Upper lobe of left lung (tissue), 6 donors: ENCODE measurements around the gene FOXD4L1. TPM values are rescaled to one million over a fixed set of nuclear protein-coding genes. Genes with fewer than 3 reads are reported as not detected.
"Not testable (repeated sequence)": the region's sequence is repeated elsewhere in the genome, so short reads cannot be mapped to it uniquely, and the experiment has no call there.

ENCODE experiments used
- ATAC-seq, 2 donors: fragments of 200-7000 bp; cut with Tn5 transposase; one replicate each; pipeline ENCODE4 v1.9.1; 2022; ENCODE audit warnings: mild to moderate bottlenecking in 2 of 2, moderate library complexity in 2 of 2; ENCODE audit not compliant: low FRiP score in 2 of 2
- DNase-seq, 2 donors: peaks; one replicate each; pipeline ENCODE4 v3.0.0-alpha.2; 2019 to 2020
- H3K27ac ChIP-seq, 4 donors: fragments of 200-600 bp; sonication (generic); one replicate each; pipeline ENCODE4 v1.5.1; 2016 to 2019
- H3K27me3 ChIP-seq, 4 donors: fragments of 200-600 bp; sonication (generic); one replicate each; pipeline ENCODE4 v1.5.1; 2017 to 2019
- H3K36me3 ChIP-seq, 4 donors: fragments of 200-600 bp; sonication (generic); one replicate each; pipeline ENCODE4 v1.5.1; 2016 to 2019
- H3K4me1 ChIP-seq, 4 donors: fragments of 200-600 bp; sonication (generic); one replicate each; pipeline ENCODE4 v1.5.1; 2018 to 2019
- H3K4me3 ChIP-seq, 4 donors: fragments of 200-600 bp; sonication (generic); one replicate each; pipeline ENCODE4 v1.5.1; 2017 to 2019; ENCODE audit warnings: mild to moderate bottlenecking in 2 of 4, moderate library complexity in 1 of 4
- H3K9me3 ChIP-seq, 4 donors: fragments of 200-600 bp; sonication (generic); one replicate each; pipeline ENCODE4 v1.5.1; 2018 to 2019
- WGBS, 2 donors: methylation state at CpG; one replicate each; pipeline ENCODE4 v1.1.5; 2017 to 2018; 5-methylcytosine and 5-hydroxymethylcytosine counted together
- total RNA-seq, 6 donors: library from RNA; depleted of rRNA in 4 of 6; stranded (reverse); fragments of >200 nt in 4 of 6; gene quantifications; one replicate each; pipeline versions ENCODE4 v1.1.0 to v1.2.1, GENCODE V29; 2016 to 2021
- donor health status: DM: no; HTN: no; CAD: no; lungs with moderate emphysema.
- donor health status: DM: no; HTN: yes; CAD: no; lungs with severe emphysema.

FOXD4L1 gene
- total RNA-seq, 6 donors from 2014 or later = 0.22 to 1.6 (median 0.70) TPM

DNA sequence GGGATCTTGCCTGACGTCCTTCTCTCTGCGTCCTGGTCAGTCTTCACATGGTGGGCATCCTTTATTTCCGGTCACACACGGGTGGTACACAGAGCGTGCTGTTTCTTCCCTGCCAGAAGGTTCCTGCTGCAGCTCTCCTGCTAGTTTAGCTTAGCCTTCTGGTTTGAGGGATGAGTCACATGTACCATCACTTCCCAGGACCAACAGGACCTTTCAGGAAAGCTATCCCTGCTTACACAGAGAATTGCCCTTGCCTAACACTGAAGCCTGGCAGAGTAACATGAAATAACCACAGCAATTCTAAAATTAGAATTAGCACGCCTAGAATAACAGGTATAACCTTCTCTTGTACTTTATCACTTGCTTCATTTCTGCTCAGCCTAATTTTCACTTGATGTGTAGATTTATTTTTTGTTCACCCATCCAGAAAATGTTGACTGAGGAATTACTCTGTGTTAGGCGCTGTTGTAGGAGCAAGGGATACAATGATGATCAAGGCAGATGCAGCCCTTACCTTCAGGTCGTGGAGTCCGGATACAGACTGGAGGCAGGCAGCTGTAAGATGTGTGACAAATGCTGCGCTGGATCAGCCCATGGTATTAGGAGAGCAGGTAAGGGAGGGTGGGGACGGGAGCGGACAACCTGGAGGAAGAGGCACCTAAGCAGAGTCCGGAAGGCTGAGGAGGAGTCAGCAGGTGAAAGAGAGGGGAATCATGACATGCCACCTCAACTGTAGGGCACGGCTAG is 9.1 kb downstream of the FOXD4L1 start:
- not testable (repeated sequence) for DNase-seq, H3K9me3 ChIP-seq, H3K36me3 ChIP-seq, ATAC-seq, H3K4me3 ChIP-seq, H3K27ac ChIP-seq
- Histone ChIP-seq H3K27me3 (peaks cover 0 to 23% (median 7%) of the 10 kb centered on the region in 4 donors), H3K4me1 (peaks cover 0 to 16% (median 15%) of the 10 kb centered on the region in 4 donors)
- 19 to 22% methylated on average over 8 of the region's 14 CpGs for WGBS, 2 donors

- WGBS, 2 donors = 37 to 50% methylated on average over 11 of the region's 11 CpGs
- not testable (repeated sequence) for H3K4me3 ChIP-seq, H3K36me3 ChIP-seq, DNase-seq, H3K27ac ChIP-seq, H3K4me1 ChIP-seq, H3K9me3 ChIP-seq
- H3K27me3 ChIP-seq = peaks cover 0 to 17% (median 4%) of the 10 kb centered on the region in 4 donors
- peak in 1 of 2 donors; percentile 37 for ATAC-seq
Observed at GRCh38 chr2:113508187-113508586, 9.7 kb downstream of the FOXD4L1 start.

- H3K27ac ChIP-seq, H3K27me3 ChIP-seq, DNase-seq, ATAC-seq, H3K9me3 ChIP-seq, H3K36me3 ChIP-seq, H3K4me3 ChIP-seq, H3K4me1 ChIP-seq: not testable (repeated sequence)
- 83% methylated on average over 1 of the region's 3 CpGs; no CpG with 5 or more reads in 1 of the 2 donors for WGBS, 2 donors
Observed at GRCh38 chr2:113510913-113511312, 12.4 kb downstream of the FOXD4L1 start.

DNA sequence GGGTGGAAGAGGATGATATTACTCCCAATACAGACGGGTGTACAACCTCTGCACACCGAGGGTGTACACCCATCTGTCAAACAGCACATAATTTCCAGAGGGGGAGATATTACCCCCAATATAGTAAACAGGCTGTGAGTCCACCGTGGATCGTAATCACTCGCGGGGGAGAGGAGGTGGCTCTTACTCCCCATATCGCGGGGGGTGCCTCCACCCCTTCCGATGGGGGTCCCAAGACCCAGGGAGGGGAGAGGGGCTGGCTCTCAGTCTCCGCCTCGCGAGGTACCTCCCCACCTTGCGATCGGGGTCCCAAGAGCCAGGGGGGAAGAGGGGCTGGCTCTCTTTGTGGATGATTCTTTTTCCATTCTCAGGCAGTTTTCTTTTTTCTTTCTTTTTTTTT is 13.4 kb downstream of the FOXD4L1 start:
- 69 to 87% methylated on average over 14 of the region's 14 CpGs for WGBS, 2 donors

GRCh38 chr2:113515457-113515856 is 17.0 kb downstream of the FOXD4L1 start:
- peak in 1 of 2 donors; percentile 20 for DNase-seq
- H3K4me1 ChIP-seq, ATAC-seq, H3K27ac ChIP-seq, H3K9me3 ChIP-seq, H3K4me3 ChIP-seq, H3K36me3 ChIP-seq, H3K27me3 ChIP-seq: not testable (repeated sequence)
- WGBS, 2 donors = 85% methylated on average over 7 to 8 of the region's 8 CpGs

More for the DNA sequence above, 13.4 kb downstream of the FOXD4L1 start:
- H3K27ac ChIP-seq, H3K4me3 ChIP-seq, H3K36me3 ChIP-seq, ATAC-seq, H3K4me1 ChIP-seq, H3K27me3 ChIP-seq, H3K9me3 ChIP-seq: not testable (repeated sequence)
- peak in 1 of 2 donors; percentile 26 for DNase-seq

DNA sequence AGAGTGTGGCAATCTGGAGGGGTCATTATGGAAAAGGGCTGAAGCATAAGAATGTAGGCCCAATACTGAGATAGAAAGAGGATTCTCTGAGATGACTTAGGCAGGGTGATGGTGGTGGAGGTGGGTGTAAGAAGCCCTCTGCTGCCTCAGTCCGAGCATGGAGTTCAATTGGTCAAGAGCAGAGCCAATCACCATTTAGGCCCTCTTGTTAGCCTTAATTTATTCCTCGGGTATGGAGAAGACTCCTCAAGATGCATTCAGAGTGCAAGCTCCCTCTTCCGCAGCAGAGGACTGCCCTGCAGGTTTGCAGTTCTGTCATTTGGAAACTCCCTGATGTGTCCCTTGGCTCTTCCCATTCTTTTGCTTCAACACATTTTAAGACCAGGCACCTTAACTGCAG is 17.5 kb downstream of the FOXD4L1 start:
- H3K4me3 ChIP-seq, ATAC-seq: not testable (repeated sequence)

GRCh38 chr2:113517025-113517424 is 18.6 kb downstream of the FOXD4L1 start:
- not testable (repeated sequence) for H3K9me3 ChIP-seq, ATAC-seq, H3K4me1 ChIP-seq, H3K27ac ChIP-seq, H3K36me3 ChIP-seq, H3K27me3 ChIP-seq, H3K4me3 ChIP-seq, DNase-seq
- 14 to 40% methylated on average over 1 of the region's 2 CpGs for WGBS, 2 donors

More for the DNA sequence above, 17.5 kb downstream of the FOXD4L1 start:
- DNase-seq, H3K36me3 ChIP-seq, H3K27me3 ChIP-seq, H3K27ac ChIP-seq, H3K4me1 ChIP-seq, H3K9me3 ChIP-seq: not testable (repeated sequence)
- 80% methylated on average over 3 of the region's 3 CpGs for WGBS, 2 donors

GRCh38 chr2:113520837-113521236 is 22.4 kb downstream of the FOXD4L1 start:
- H3K4me3 ChIP-seq, H3K27me3 ChIP-seq, H3K4me1 ChIP-seq, ATAC-seq, H3K36me3 ChIP-seq, H3K9me3 ChIP-seq, H3K27ac ChIP-seq: not testable (repeated sequence)
- WGBS, 2 donors = 81 to 82% methylated on average over 6 of the region's 6 CpGs
- peak in 1 of 2 donors; percentile 44 for DNase-seq

DNA sequence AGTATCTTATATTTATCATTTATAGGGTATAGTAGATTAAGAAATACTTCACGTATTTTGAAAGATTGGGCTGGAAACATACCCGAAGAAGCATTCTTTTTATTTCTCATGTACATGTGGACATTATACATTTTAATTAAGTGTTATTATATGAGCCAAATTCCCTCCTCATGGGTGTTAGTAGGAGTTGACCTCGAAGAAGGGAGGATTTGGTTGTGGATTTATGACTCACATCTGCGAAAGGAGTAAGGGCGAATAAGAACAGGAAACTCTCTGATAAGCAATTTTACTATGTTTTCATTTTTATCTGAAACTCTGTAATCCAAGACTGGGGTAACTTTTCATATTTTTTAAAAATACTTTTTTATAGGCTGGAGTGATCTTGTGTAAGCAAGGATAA is 23.0 kb downstream of the FOXD4L1 start:
- not testable (repeated sequence) for DNase-seq, H3K27me3 ChIP-seq, H3K36me3 ChIP-seq, H3K4me1 ChIP-seq, H3K4me3 ChIP-seq, H3K27ac ChIP-seq, H3K9me3 ChIP-seq
- ATAC-seq = peak in 1 of 2 donors; percentile 54
- WGBS, 2 donors = 69 to 79% methylated on average over 5 of the region's 5 CpGs

DNA sequence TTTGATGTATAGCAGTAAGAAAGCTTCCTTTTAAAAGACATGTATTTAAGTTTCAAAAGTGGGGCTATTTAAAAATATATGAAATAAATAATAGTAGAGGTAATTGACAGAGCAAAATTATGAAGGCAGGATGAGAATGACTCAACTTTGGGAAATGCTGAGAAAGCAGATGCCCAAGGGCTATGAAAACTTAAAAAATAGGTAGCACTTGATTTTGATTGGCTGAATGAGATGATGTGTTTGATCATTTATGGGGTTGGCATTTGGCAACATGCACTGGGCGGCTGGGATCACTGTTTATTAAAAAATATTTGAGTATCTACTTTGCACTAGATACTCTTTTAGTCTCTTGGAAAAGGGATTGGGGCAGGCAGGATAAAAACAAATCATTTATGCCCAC is 26.5 kb downstream of the FOXD4L1 start:
- WGBS, 2 donors = 42 to 89% methylated on average over 1 of the region's 1 CpG
- H3K36me3 ChIP-seq, H3K9me3 ChIP-seq: not testable (repeated sequence)

More for the DNA sequence above, 26.5 kb downstream of the FOXD4L1 start:
- not testable (repeated sequence) for H3K27ac ChIP-seq, H3K4me1 ChIP-seq, H3K4me3 ChIP-seq, H3K27me3 ChIP-seq, DNase-seq, ATAC-seq
